K562 (cell line): ENCODE measurements around the gene CHST15. TPM values are rescaled to one million over a fixed set of nuclear protein-coding genes. Genes with fewer than 3 reads are reported as not detected.

Experiments used
- ATAC-seq: fragments of 200-7000 bp; cut with Tn5 transposase; 3 replicates; pipeline ENCODE4 v1.9.1; 2020; ENCODE audit warnings: moderate library complexity
- BruUV-seq: library from RNA; stranded (reverse); fragments of 400-500 nt; replicated peaks from 2 replicates; lab custom pipeline; 2021; lab: Mats Ljungman, UMichigan
- CTCF ChIA-PET: fragments of 300-600 bp; formaldehyde crosslinking; extraction: SDS; loops from one replicate; lab custom pipeline; 2021; ENCODE audit warnings: low intra/inter-chr PET ratio; lab: Yijun Ruan, JAX
- POLR2A ChIA-PET: fragments of 300-600, 350-650 bp; sonication (Branson Sonifier 250); formaldehyde crosslinking; extraction: SDS; loops from one replicate; lab custom pipeline; 2021; ENCODE audit warnings: antibody characterized with exemption, inconsistent platforms; lab: Yijun Ruan, JAX
- DNase-seq, 4 experiments: peaks; one replicate each; pipeline versions ENCODE4 v3.0.0 to v3.0.0-alpha.2; 2011 to 2018; ENCODE audit warnings: low spot score in 3 of 4, mixed read lengths in 3 of 4; ENCODE audit errors: extremely low read depth in 1 of 4
- FAIRE-seq: peaks from 2 replicates; lab custom pipeline; 2011; peaks lifted over from hg19 to GRCh38; lab: Jason Lieb, UNC
- H2AFZ ChIP-seq: 2 replicates; pipeline ENCODE4 v1.6.0; 2011; ENCODE audit warnings: low read depth, low read length, control low read depth, inconsistent platforms
- H3K27ac ChIP-seq: fragments of 200-600 bp; 3 replicates; pipeline ENCODE4 v1.8.0; 2011; ENCODE audit warnings: low read depth, mild to moderate bottlenecking, control low read depth, inconsistent platforms, low read length, moderate library complexity, mixed read lengths; ENCODE audit errors: extremely low read depth
- H3K27me3 ChIP-seq, 2 experiments: fragments of 300-600 bp in 1 of 2; 2 replicates in 1 of 2; 3 replicates in 1 of 2; pipeline versions ENCODE4 v1.6.0 to v1.8.0; 2011; ENCODE audit warnings: inconsistent platforms in 2 of 2, low read length in 2 of 2, mild to moderate bottlenecking in 1 of 2, mixed read lengths in 1 of 2, moderate library complexity in 1 of 2; ENCODE audit not compliant: control insufficient read depth in 2 of 2, insufficient read depth in 2 of 2
- H3K36me3 ChIP-seq: fragments of 300-600 bp; 3 replicates; pipeline ENCODE4 v1.8.0; 2011; ENCODE audit warnings: mild to moderate bottlenecking, low read length, inconsistent platforms; ENCODE audit not compliant: control insufficient read depth, insufficient read depth
- H3K4me1 ChIP-seq, 2 experiments: fragments of 200-600 bp in 1 of 2; replicated peaks in 1 of 2; 2 replicates in 1 of 2; 3 replicates in 1 of 2; pipeline versions ENCODE4 v1.5.1 to v1.8.0; 2011; ENCODE audit warnings: inconsistent platforms in 2 of 2, low read length in 2 of 2, mild to moderate bottlenecking in 1 of 2, mixed read lengths in 1 of 2, moderate library complexity in 1 of 2; ENCODE audit not compliant: control insufficient read depth in 2 of 2, insufficient read depth in 2 of 2
- H3K4me2 ChIP-seq: 2 replicates; pipeline ENCODE4 v1.6.1; 2011; ENCODE audit warnings: low read length, control low read depth, inconsistent platforms, mixed read lengths; ENCODE audit not compliant: insufficient read depth
- H3K4me3 ChIP-seq: fragments of 200-600 bp; sonication (generic), shearing (Covaris generic); 2 replicates; pipeline ENCODE4 v1.5.1; 2016; ENCODE audit warnings: control low read depth, inconsistent platforms
- H3K79me2 ChIP-seq: fragments of 200-600 bp; 3 replicates; pipeline ENCODE4 v1.8.0; 2011; ENCODE audit warnings: low read length, inconsistent platforms; ENCODE audit not compliant: control insufficient read depth, insufficient read depth
- H3K9ac ChIP-seq, 2 experiments: 2 replicates each; pipeline versions ENCODE4 v1.6.0 to v1.6.1; 2011; ENCODE audit warnings: low read depth in 2 of 2, low read length in 2 of 2, control low read depth in 1 of 2, inconsistent platforms in 1 of 2, mild to moderate bottlenecking in 1 of 2, mixed read lengths in 1 of 2; ENCODE audit not compliant: insufficient read depth in 1 of 2
- H3K9me1 ChIP-seq: one replicate; pipeline ENCODE4 v1.6.0; 2011; ENCODE audit warnings: inconsistent platforms, mild to moderate bottlenecking, low read length, moderate library complexity; ENCODE audit not compliant: control insufficient read depth, insufficient read depth
- H3K9me3 ChIP-seq: replicated peaks from 2 replicates; pipeline ENCODE4 v1.5.1; 2011; ENCODE audit warnings: low read depth, low read length, inconsistent platforms; ENCODE audit not compliant: control insufficient read depth, insufficient read depth
- H4K20me1 ChIP-seq: replicated peaks from 2 replicates; pipeline ENCODE4 v1.6.1; 2011; ENCODE audit warnings: low read length, inconsistent platforms, mixed read lengths; ENCODE audit not compliant: control insufficient read depth, insufficient read depth
- C11orf30 ChIP-seq: fragments of 450-650 bp; IDR thresholded peaks from 2 replicates; pipeline ENCODE4 v1.6.1; 2016; ENCODE audit warnings: low read depth, mild to moderate bottlenecking
- CBFA2T2 ChIP-seq: fragments of 450-650 bp; conservative IDR thresholded peaks from 2 replicates; pipeline ENCODE4 v1.6.1; 2017; ENCODE audit warnings: mild to moderate bottlenecking
- CXXC5 ChIP-seq: fragments of 250-450 bp; sonication (Bioruptor Pico); IDR thresholded peaks from 2 replicates; pipeline ENCODE4 v1.8.0; 2022; ENCODE audit warnings: inconsistent platforms, mild to moderate bottlenecking, moderate library complexity
- ETV5 ChIP-seq: sonication (generic); formaldehyde crosslinking; IDR thresholded peaks from 2 replicates; pipeline ENCODE4 v1.4.0; 2020; ENCODE audit warnings: low read depth, mild to moderate bottlenecking, missing genetic modification reagents
- GATAD2B ChIP-seq: fragments of 450-650 bp; IDR thresholded peaks from 2 replicates; pipeline ENCODE4 v1.6.1; 2017; ENCODE audit warnings: mild to moderate bottlenecking, borderline replicate concordance
- HIVEP1 ChIP-seq: fragments of 250-450 bp; sonication (Bioruptor Pico); IDR thresholded peaks from 2 replicates; pipeline ENCODE4 v1.4.0; 2020; ENCODE audit warnings: mild to moderate bottlenecking
- ILK ChIP-seq: fragments of 450-650 bp; IDR thresholded peaks from 2 replicates; pipeline ENCODE4 v1.6.1; 2016; ENCODE audit warnings: missing genetic modification characterization, low read depth, mild to moderate bottlenecking, missing compliant biosample characterization, moderate library complexity, borderline replicate concordance
- KLF1 ChIP-seq: fragments of 450-650 bp; IDR thresholded peaks from 2 replicates; pipeline ENCODE4 v1.6.1; 2016; ENCODE audit warnings: missing genetic modification characterization, missing compliant biosample characterization
- KLF13 ChIP-seq: fragments of 450-650 bp; IDR thresholded peaks from 2 replicates; pipeline ENCODE4 v1.6.1; 2016; ENCODE audit warnings: missing genetic modification characterization, low read depth, mild to moderate bottlenecking, missing compliant biosample characterization, moderate library complexity, borderline replicate concordance
- MAFF ChIP-seq: IDR thresholded peaks from 2 replicates; pipeline ENCODE4 v1.6.1; 2012; ENCODE audit warnings: low read length, improper control_type of control experiment
- MIER1 ChIP-seq: fragments of 450-650 bp; IDR thresholded peaks from 2 replicates; pipeline ENCODE4 v1.6.1; 2016; ENCODE audit warnings: antibody characterized with exemption, mild to moderate bottlenecking, low read depth
- NBN ChIP-seq: fragments of 450-650 bp; IDR thresholded peaks from 2 replicates; pipeline ENCODE4 v1.6.1; 2016; ENCODE audit warnings: low read depth, mild to moderate bottlenecking
- RBM25 ChIP-seq: fragments of 200-400 bp; formaldehyde crosslinking; IDR thresholded peaks from 2 replicates; pipeline ENCODE4 v1.6.1; 2018; ENCODE audit warnings: low read length, low read depth, moderate library complexity; ENCODE audit not compliant: severe bottlenecking
- YBX1 ChIP-seq: fragments of 450-650 bp; IDR thresholded peaks from 2 replicates; pipeline ENCODE4 v1.7.1; 2016; ENCODE audit warnings: mild to moderate bottlenecking
- ZBTB8A ChIP-seq: fragments of 450-650 bp; IDR thresholded peaks from 2 replicates; pipeline ENCODE4 v1.6.1; 2018; ENCODE audit warnings: mild to moderate bottlenecking, moderate library complexity; ENCODE audit not compliant: partially characterized antibody
- ZNF41 ChIP-seq: fragments of 250-450 bp; sonication (Bioruptor Pico); conservative IDR thresholded peaks from 2 replicates; pipeline ENCODE4 v1.4.0; 2020; ENCODE audit warnings: mild to moderate bottlenecking
- WGBS: fragments of 100-300 bp; shearing (Covaris generic); methylation state at CpG from one replicate; pipeline ENCODE4 v1.1.6; 2016; ENCODE audit warnings: low coverage, mixed read lengths; ENCODE audit not compliant: insufficient coverage; ENCODE audit errors: missing lambda C conversion rate; 5-methylcytosine and 5-hydroxymethylcytosine counted together
- in situ Hi-C: fragments of 300-500 bp; cut with MboI; formaldehyde crosslinking; loops from 4 replicates; pipeline ENCODE4 v1.15.0; 2018; ENCODE audit warnings: inconsistent platforms, mixed read lengths
- intact Hi-C: fragments of 100-400 bp; cut with micrococcal nuclease; formaldehyde crosslinking; loops from 2 replicates; pipeline ENCODE4 v1.14.2; 2022
- polyA plus RNA-seq, 8 experiments: library from polyadenylated mRNA; depleted of rRNA in 4 of 8; stranded (reverse) in 5 of 8; unstranded in 3 of 8; fragments of >200 nt; fragmentation: Nextera tagmentation in 2 of 8; fragmentation: Illumina TruSeq in 1 of 8; extraction: Ambion mirVana in 2 of 8; extraction: Trizol in 1 of 8; gene quantifications; 2 replicates each; pipeline versions ENCODE4 v1.2.1 to v1.2.3, GENCODE V29; 2011 to 2014; ENCODE audit warnings: inconsistent platforms in 1 of 8, missing spikeins in 1 of 8
- total RNA-seq, 7 experiments: library from RNA; depleted of rRNA in 6 of 7; stranded (reverse); fragments of >200 nt in 6 of 7; fragmentation: Illumina TruSeq in 2 of 7; extraction: Trizol in 2 of 7; gene quantifications; 2 replicates each; pipeline versions ENCODE4 v1.2.1 to v1.2.3, GENCODE V29; 2011 to 2021; ENCODE audit warnings: low replicate concordance in 1 of 7
- TF ChIP-seq, protein P1 (sequence below): sonication (generic); formaldehyde crosslinking; IDR thresholded peaks from 2 replicates; pipeline ENCODE4 v1.8.1; 2023; ENCODE audit warnings: mild to moderate bottlenecking, missing genetic modification reagents

CHST15 gene
- total and polyA plus RNA-seq, 9 of the 15 experiments (the other 6 are each of a cell fraction or from before 2014, with no cell fraction given), result 0.04 to 0.16 (median 0.08) TPM

DNA sequence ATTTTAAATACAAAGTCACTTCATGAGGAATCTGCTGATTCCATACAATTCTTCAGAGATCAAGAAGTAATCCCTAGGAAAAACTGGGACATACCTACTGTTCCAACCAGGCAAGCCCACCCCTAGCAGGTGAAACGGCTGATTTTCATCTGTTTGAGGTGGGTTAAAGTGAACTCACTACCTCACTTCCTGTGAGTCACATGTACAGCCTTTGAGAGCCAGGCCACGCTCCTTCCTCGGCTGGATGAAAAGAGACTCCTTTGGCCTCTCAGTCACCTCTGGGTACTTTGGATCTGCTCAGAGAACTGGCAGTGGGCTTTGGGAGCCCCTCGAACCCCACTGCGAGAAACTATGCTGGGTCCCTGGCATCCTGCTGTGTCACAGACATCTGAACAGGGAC is 68.2 kb downstream of the CHST15 start:
- no peaks in the 10 kb centered on the region for H3K9me3 ChIP-seq
- TF ChIP-seq MAFF, result no peak
- TF ChIP-seq ZNF41, result no peak
- no peak for TF ChIP-seq C11orf30
- TF ChIP-seq YBX1, result no peak
- TF ChIP-seq ILK (tag), result no peak
- H3K4me1 ChIP-seq, result no peaks in the 10 kb centered on the region
- H3K27me3 ChIP-seq, result peaks cover 8 to 61% of the 10 kb centered on the region in 2 experiments; a peak in 4 of 5 replicates
- intact Hi-C loops, result no loop called here
- CTCF ChIA-PET, result no interaction called here
- no peak for FAIRE-seq
- ATAC-seq, result no peak
- in situ Hi-C loops, result no loop called here
- no peaks in the 10 kb centered on the region for H3K36me3 ChIP-seq
- H3K27ac ChIP-seq, result no peak overlapping the region
- H3K9ac ChIP-seq, result no peak overlapping the region
- POLR2A ChIA-PET, result no interaction called here
- no peak overlapping the region for H3K4me2 ChIP-seq
- no peaks in the 10 kb centered on the region for H4K20me1 ChIP-seq
- H2AFZ ChIP-seq, result no peak overlapping the region
- no peaks in the 10 kb centered on the region for H3K79me2 ChIP-seq
- BruUV-seq, result no TSS peak
- no peak for DNase-seq
- 0% methylated on average over 5 of the region's 5 CpGs for WGBS
- no peak overlapping the region for H3K4me3 ChIP-seq
- H3K9me1 ChIP-seq, result peaks cover 3% of the 10 kb centered on the region

DNA sequence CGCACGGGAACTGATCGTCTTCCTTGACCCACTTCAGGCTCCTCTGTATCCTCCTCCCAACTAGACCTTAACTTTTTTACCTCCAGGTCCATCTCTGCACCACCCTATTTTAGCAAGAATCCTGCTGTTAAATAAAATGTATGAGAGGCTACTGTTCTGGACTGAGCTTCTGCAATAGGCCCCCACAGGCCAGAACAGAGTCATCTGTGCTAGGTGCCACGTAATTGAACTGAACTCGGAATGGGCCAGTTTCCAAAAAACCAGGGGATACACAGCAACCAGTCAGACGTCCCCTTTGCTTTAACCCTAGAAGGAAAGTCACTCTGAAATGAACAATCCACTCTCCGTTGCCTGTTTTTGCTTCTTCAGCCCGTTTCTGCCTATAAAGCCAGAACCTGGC is 71.3 kb downstream of the CHST15 start:
- H3K9me1 ChIP-seq, result peaks cover 3% of the 10 kb centered on the region
- no TSS peak for BruUV-seq
- no peak overlapping the region for H3K4me2 ChIP-seq
- no peaks in the 10 kb centered on the region for H4K20me1 ChIP-seq
- H2AFZ ChIP-seq, result no peak overlapping the region
- no peaks in the 10 kb centered on the region for H3K36me3 ChIP-seq
- no peak overlapping the region for H3K27ac ChIP-seq
- DNase-seq, result no peak
- ChIA-PET CTCF (no interaction called here), POLR2A (no interaction called here)
- in situ Hi-C loops, result loop anchor here (25.0 kb wide), 1 partner anchor 490 kb away; no protein-coding TSS in a partner anchor
- 0% methylated on average over 7 of the region's 8 CpGs for WGBS
- peaks cover 5 to 64% of the 10 kb centered on the region in 2 experiments; a peak in 4 of 5 replicates for H3K27me3 ChIP-seq
- ATAC-seq, result no peak
- intact Hi-C loops, result no loop called here
- FAIRE-seq, result no peak
- H3K4me3 ChIP-seq, result no peak overlapping the region
- H3K9me3 ChIP-seq, result no peaks in the 10 kb centered on the region
- no peak overlapping the region for H3K9ac ChIP-seq
- H3K4me1 ChIP-seq, result no peaks in the 10 kb centered on the region
- no peaks in the 10 kb centered on the region for H3K79me2 ChIP-seq
- no peak for TF ChIP-seq HIVEP1 (CRISPR knock-in tag)
- no peak for TF ChIP-seq KLF13
- TF ChIP-seq ETV5 (CRISPR knock-in tag), result no peak
- no peak for TF ChIP-seq MIER1
- TF ChIP-seq, protein P1, sequence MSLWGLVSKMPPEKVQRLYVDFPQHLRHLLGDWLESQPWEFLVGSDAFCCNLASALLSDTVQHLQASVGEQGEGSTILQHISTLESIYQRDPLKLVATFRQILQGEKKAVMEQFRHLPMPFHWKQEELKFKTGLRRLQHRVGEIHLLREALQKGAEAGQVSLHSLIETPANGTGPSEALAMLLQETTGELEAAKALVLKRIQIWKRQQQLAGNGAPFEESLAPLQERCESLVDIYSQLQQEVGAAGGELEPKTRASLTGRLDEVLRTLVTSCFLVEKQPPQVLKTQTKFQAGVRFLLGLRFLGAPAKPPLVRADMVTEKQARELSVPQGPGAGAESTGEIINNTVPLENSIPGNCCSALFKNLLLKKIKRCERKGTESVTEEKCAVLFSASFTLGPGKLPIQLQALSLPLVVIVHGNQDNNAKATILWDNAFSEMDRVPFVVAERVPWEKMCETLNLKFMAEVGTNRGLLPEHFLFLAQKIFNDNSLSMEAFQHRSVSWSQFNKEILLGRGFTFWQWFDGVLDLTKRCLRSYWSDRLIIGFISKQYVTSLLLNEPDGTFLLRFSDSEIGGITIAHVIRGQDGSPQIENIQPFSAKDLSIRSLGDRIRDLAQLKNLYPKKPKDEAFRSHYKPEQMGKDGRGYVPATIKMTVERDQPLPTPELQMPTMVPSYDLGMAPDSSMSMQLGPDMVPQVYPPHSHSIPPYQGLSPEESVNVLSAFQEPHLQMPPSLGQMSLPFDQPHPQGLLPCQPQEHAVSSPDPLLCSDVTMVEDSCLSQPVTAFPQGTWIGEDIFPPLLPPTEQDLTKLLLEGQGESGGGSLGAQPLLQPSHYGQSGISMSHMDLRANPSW (CRISPR knock-in tag), result no peak
- TF ChIP-seq GATAD2B, result no peak
- TF ChIP-seq CXXC5 (CRISPR knock-in tag), result no peak
- no peak for TF ChIP-seq CBFA2T2
- no peak for TF ChIP-seq ZBTB8A
- TF ChIP-seq NBN, result no peak
- TF ChIP-seq RBM25, result no peak
- no peak for TF ChIP-seq KLF1 (tag)
